Measurements from ENCODE around the gene MYPOP. TPM values are rescaled to one million over a fixed set of nuclear protein-coding genes. Genes with fewer than 3 reads are reported as not detected.

MYPOP gene
- total and polyA plus RNA-seq, 12 donors, result 7.1 to 17.0 (median 10.0) TPM

DNA sequence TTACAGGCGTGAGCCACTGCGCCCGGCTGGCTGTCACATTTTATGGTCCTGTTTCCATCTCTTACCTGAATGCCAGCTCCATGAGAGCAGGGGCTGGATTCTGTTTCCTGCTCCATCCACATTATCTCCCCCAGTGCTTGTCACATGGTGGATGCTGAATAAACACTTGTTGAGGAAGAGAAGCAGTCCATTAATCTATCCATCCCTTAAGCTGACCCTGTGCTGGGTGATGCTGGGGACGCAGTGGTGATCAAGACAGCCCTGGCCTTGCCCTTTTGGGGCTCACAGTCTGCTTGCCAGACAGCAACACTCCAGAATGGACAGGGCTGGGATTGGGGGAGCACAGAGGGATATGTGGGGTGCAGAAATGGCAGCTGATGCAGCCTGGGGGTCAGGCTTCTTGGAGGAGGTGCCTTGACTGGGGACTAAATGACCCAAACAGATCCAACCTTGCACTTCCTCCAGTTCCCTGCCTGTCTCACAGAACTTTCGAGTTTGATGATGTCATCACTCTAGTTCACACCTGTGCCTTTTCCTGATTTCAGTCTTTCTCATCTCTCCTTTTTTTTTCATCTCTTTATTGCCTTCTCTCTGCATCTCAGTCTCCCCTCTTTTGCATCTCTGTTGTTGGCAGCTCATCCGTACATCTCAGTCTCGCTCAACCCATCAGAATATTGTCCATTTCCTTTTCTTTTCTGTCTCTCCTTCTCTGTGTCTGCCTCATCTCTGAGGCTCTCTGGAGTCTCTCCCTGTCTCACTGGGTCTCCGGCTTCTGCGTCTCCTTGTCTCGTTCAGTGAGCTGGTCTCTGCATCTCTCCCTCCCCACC lies 21.1 kb downstream of the MYPOP start:
- intact Hi-C loops (cut with DNase I), result loop anchor here in 1 of 10 donors (10.0 kb wide), 1 partner anchor 66 kb away; the partner anchor contains the start of gene RSPH6A
- TF ChIP-seq, protein P1, sequence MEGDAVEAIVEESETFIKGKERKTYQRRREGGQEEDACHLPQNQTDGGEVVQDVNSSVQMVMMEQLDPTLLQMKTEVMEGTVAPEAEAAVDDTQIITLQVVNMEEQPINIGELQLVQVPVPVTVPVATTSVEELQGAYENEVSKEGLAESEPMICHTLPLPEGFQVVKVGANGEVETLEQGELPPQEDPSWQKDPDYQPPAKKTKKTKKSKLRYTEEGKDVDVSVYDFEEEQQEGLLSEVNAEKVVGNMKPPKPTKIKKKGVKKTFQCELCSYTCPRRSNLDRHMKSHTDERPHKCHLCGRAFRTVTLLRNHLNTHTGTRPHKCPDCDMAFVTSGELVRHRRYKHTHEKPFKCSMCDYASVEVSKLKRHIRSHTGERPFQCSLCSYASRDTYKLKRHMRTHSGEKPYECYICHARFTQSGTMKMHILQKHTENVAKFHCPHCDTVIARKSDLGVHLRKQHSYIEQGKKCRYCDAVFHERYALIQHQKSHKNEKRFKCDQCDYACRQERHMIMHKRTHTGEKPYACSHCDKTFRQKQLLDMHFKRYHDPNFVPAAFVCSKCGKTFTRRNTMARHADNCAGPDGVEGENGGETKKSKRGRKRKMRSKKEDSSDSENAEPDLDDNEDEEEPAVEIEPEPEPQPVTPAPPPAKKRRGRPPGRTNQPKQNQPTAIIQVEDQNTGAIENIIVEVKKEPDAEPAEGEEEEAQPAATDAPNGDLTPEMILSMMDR (IDR thresholded peaks at IDR 0.05), result no peak
- no peaks in the 10 kb centered on the region for H3K9me3 ChIP-seq
- DNase-seq (no peak), ATAC-seq (no peak)
- H3K4me3 ChIP-seq, result no peak overlapping the region
- peaks cover 21 to 50% (median 43%) of the 10 kb centered on the region in 9 donors for H3K4me1 ChIP-seq
- H3K36me3 ChIP-seq, result peaks cover 0 to 15% (median 7%) of the 10 kb centered on the region in 9 donors
- H3K27me3 ChIP-seq, result peaks cover 0 to 29% (median 0%) of the 10 kb centered on the region in 7 donors
- 85 to 87% methylated on average over 10 of the region's 10 CpGs for WGBS, 2 donors
- H3K27ac ChIP-seq, result no peak overlapping the region

DNA sequence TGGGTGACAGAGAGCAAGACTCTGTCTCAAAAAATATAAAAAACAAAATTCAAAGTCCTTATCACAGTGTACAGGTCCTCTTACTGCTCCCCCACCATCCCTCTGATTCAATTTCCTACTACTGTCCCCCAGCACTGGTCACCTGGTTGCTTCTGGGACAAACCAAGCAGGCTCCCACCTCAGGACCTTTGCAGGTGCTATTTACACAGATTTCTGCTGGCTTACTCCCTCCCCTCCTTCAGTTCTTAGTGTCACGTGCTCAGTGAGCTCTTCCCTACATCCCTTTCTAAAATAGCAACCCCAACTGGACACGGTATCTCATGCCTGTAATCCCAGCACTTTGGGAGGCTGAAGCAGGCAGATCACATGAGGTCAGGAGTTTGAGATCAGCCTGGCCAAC lies 22.4 kb downstream of the MYPOP start:
- DNase-seq (no peak), ATAC-seq (no peak)
- peaks cover 0 to 13% (median 7%) of the 10 kb centered on the region in 9 donors for H3K36me3 ChIP-seq
- H3K27ac ChIP-seq, result no peak overlapping the region
- no peak overlapping the region for H3K4me3 ChIP-seq
- intact Hi-C loops (cut with DNase I), result loop anchor here in 2 of 10 donors (5.0 to 10.0 kb wide), 2 partner anchors 63 to 65 kb away; partner anchors contain the start of gene RSPH6A (in 2 of the 2)
- H3K27me3 ChIP-seq, result peaks cover 0 to 34% (median 0%) of the 10 kb centered on the region in 7 donors
- H3K4me1 ChIP-seq, result peaks cover 17 to 45% (median 38%) of the 10 kb centered on the region in 9 donors
- no peaks in the 10 kb centered on the region for H3K9me3 ChIP-seq
- TF ChIP-seq, protein P1 (IDR thresholded peaks at IDR 0.05), result no peak
- WGBS, 2 donors, result 39 to 56% methylated on average over 2 of the region's 2 CpGs

DNA sequence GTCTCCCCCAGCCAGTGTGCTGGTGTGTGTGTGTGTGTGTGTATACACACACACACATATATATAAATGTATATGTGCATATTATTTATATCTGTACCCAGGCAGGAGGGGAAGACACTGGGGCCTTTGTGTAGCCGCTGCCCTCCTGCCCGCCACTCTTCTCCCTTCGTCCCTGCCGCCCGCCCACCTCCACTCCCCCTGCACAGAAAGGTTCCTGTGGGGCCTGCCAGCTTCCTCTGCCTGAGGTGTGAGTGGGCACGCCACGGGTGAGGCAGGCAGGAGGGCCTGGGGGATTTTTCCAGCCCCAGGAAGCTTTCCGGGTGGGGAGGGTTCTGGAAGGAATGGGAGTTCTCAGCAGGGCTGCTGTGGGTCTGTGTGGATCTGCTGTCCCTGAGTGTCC lies 23.4 kb downstream of the MYPOP start:
- Histone ChIP-seq H3K27ac (no peak overlapping the region), H3K36me3 (peaks cover 0 to 5% (median 4%) of the 10 kb centered on the region in 9 donors), H3K4me3 (no peak overlapping the region), H3K27me3 (peaks cover 0 to 34% (median 0%) of the 10 kb centered on the region in 7 donors), H3K4me1 (peaks cover 12 to 35% (median 28%) of the 10 kb centered on the region in 9 donors), H3K9me3 (no peaks in the 10 kb centered on the region)
- DNase-seq, result no peak
- 80 to 82% methylated on average over 8 of the region's 8 CpGs for WGBS, 2 donors
- TF ChIP-seq, protein P1 (IDR thresholded peaks at IDR 0.05), result no peak
- ATAC-seq, result no peak
- intact Hi-C loops (cut with DNase I), result loop anchor here in 1 of 10 donors (5.0 kb wide), 1 partner anchor 62 kb away; the partner anchor contains the start of gene RSPH6A

DNA sequence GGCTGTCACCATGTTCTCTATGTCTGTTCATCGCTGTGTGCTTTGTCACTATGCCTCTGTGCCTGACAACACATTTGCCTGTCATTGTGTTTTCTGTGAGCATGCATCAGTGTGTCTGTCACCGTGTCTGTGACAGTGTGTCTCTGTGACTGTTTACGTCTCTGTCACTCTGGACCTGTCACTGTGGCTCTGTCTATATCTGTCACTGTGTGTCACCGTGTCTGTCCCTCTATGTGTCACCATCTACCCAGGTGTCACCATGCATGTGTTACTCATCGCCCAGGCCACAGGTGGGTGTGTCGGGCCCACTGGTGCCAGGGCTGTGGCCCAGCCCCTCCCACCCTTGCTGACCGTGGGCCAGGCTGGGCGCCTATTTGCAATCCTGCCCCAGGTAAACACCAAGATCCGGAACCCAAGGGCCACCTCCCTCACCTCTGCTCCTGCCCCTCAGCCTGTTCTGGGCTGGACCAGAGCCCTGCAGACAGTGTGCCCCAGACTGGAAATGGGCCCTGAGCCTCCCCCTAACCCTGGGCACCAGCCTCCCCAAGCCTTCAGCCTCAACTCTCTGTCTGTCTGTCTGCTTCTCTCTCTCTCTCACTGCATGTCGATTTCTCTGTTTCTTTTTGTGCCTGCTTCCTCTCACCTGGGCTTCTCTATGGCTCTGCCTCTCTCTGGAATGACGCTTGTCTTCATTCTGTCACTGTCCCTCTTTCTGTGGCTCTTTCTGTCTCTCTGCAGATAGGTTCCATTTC lies 24.2 kb downstream of the MYPOP start:
- H3K9me3 ChIP-seq, result no peaks in the 10 kb centered on the region
- H3K27ac ChIP-seq, result no peak overlapping the region
- peaks cover 0 to 34% (median 0%) of the 10 kb centered on the region in 7 donors for H3K27me3 ChIP-seq
- no peak overlapping the region for H3K4me3 ChIP-seq
- peak in 1 of 8 donors; percentile 19 for ATAC-seq
- no peak for DNase-seq
- H3K36me3 ChIP-seq, result no peaks in the 10 kb centered on the region
- intact Hi-C loops (cut with DNase I), result loop anchor here in 1 of 10 donors (5.0 kb wide), 1 partner anchor 61 kb away; the partner anchor contains the start of gene RSPH6A
- WGBS, 2 donors, result 83 to 86% methylated on average over 11 of the region's 11 CpGs
- peaks cover 6 to 27% (median 21%) of the 10 kb centered on the region in 9 donors for H3K4me1 ChIP-seq
- TF ChIP-seq, protein P1 (IDR thresholded peaks at IDR 0.05), result no peak

All from heart right ventricle (tissue), 16 donors.